Kidney (tissue), 14 donors: ENCODE measurements around the gene SLC30A2. TPM values are rescaled to one million over a fixed set of nuclear protein-coding genes. Genes with fewer than 3 reads are reported as not detected.

ENCODE experiments used
- DNase-seq, 5 donors: peaks; one replicate each; pipeline ENCODE4 v3.0.0-alpha.2; 2013 to 2020
- FAIRE-seq: peaks from 2 replicates; lab custom pipeline; 2012; peaks lifted over from hg19 to GRCh38; lab: Jason Lieb, UNC
- H3K27ac ChIP-seq, 2 donors: one replicate each; pipeline ENCODE4 v1.7.0; 2013; ENCODE audit warnings: low read depth in 2 of 2, low read length in 2 of 2, inconsistent platforms in 1 of 2
- H3K27me3 ChIP-seq: one replicate; pipeline ENCODE4 v1.7.1; 2013; ENCODE audit warnings: low read length, inconsistent platforms; ENCODE audit not compliant: control insufficient read depth, insufficient read depth
- H3K36me3 ChIP-seq, 3 donors: one replicate each; pipeline versions ENCODE4 v1.7.0 to v1.7.1; 2013; ENCODE audit warnings: low read length in 3 of 3, control low read depth in 1 of 3, inconsistent platforms in 1 of 3; ENCODE audit not compliant: insufficient read depth in 3 of 3, control insufficient read depth in 2 of 3
- H3K4me1 ChIP-seq, 3 donors: one replicate each; pipeline versions ENCODE4 v1.7.0 to v1.7.1; 2013; ENCODE audit warnings: low read length in 3 of 3, inconsistent platforms in 1 of 3, low read depth in 1 of 3; ENCODE audit not compliant: control insufficient read depth in 2 of 3, insufficient read depth in 2 of 3
- H3K4me3 ChIP-seq, 3 donors: one replicate each; pipeline versions ENCODE4 v1.7.0 to v1.8.1; 2013; ENCODE audit warnings: low read length in 3 of 3, control low read depth in 1 of 3, inconsistent platforms in 1 of 3
- H3K9ac ChIP-seq, 3 donors: one replicate each; pipeline versions ENCODE4 v1.7.0 to v1.7.1; 2013; ENCODE audit warnings: low read length in 3 of 3, control low read depth in 1 of 3, inconsistent platforms in 1 of 3
- H3K9me3 ChIP-seq, 3 donors: one replicate each; pipeline versions ENCODE4 v1.7.0 to v1.7.1; 2013; ENCODE audit warnings: low read length in 3 of 3, control low read depth in 1 of 3, inconsistent platforms in 1 of 3; ENCODE audit not compliant: control insufficient read depth in 2 of 3, insufficient read depth in 1 of 3
- intact Hi-C: fragments of 100-400 bp; cut with DNase I; formaldehyde crosslinking; loops from one replicate; pipeline ENCODE4 v1.11.1; 2022
- polyA plus RNA-seq: library from polyadenylated mRNA; stranded (reverse); fragments of 350-450 nt; fragmentation: Illumina TruSeq; extraction: RNeasy Lipid Tissue Mini Kit (QIAGEN cat#74804); gene quantifications from one replicate; pipeline ENCODE4 v1.2.3, GENCODE V29; 2014; ENCODE audit warnings: low read depth, low replicate concordance; ENCODE audit not compliant: insufficient read depth
- total RNA-seq: library from RNA; stranded (reverse); fragmentation: NEBNext Ultra II Directional; extraction: Animal tissue kit (Norgen Biotek cat#: 25700); gene quantifications from one replicate; pipeline ENCODE4 v1.2.1, GENCODE V29; 2021
- TF ChIP-seq, protein P1 (sequence below): IDR thresholded peaks from 3 replicates; pipeline ENCODE4 v1.5.1; 2012; ENCODE audit warnings: mild to moderate bottlenecking, moderate library complexity, borderline replicate concordance; ENCODE audit not compliant: insufficient read depth; ENCODE audit errors: extremely low read depth
- donor health status: control.
- donor health status: control.
- donor health status: control.
- donor health status: control.
- donor health status: control.
- donor health status: DM: yes; HTN: yes; CAD: no.
- donor health status: Normal renal cell carcinoma (clear cell type).

SLC30A2 gene
- total and polyA plus RNA-seq, 2 donors from 2014 or later: 26.8 to 34.4 TPM

DNA sequence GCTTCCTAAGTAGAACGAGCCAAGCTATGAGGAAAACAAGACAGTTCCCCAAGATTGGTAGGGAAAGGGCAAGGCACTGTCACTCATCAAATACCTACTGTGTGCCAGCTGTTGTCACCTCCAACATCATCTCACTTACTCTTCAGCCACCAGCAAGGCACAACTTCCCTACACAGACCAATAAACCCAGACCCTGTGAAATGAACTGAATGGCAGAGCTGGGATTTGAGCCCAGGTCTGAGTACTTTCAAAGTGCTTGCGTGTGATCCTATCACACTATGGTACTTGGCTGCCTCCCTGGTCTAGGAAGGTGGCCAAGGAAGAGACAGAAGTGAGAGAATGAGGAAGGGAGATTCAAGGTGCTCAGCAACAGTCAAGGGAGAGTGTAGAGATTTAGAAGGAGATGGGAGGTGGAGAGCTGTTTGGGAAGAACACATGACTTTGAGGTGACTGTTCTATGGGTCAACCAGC is 38.2 kb upstream of the SLC30A2 start:
- Histone ChIP-seq H3K27ac (no peak overlapping the region), H3K27me3 (no peaks in the 10 kb centered on the region), H3K36me3 (no peaks in the 10 kb centered on the region), H3K9ac (no peak overlapping the region), H3K9me3 (no peaks in the 10 kb centered on the region), H3K4me1 (no peaks in the 10 kb centered on the region), H3K4me3 (no peak overlapping the region)
- intact Hi-C loops: no loop called here
- TF ChIP-seq, protein P1, sequence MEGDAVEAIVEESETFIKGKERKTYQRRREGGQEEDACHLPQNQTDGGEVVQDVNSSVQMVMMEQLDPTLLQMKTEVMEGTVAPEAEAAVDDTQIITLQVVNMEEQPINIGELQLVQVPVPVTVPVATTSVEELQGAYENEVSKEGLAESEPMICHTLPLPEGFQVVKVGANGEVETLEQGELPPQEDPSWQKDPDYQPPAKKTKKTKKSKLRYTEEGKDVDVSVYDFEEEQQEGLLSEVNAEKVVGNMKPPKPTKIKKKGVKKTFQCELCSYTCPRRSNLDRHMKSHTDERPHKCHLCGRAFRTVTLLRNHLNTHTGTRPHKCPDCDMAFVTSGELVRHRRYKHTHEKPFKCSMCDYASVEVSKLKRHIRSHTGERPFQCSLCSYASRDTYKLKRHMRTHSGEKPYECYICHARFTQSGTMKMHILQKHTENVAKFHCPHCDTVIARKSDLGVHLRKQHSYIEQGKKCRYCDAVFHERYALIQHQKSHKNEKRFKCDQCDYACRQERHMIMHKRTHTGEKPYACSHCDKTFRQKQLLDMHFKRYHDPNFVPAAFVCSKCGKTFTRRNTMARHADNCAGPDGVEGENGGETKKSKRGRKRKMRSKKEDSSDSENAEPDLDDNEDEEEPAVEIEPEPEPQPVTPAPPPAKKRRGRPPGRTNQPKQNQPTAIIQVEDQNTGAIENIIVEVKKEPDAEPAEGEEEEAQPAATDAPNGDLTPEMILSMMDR: no peak
- FAIRE-seq: no peak
- no peak for DNase-seq

DNA sequence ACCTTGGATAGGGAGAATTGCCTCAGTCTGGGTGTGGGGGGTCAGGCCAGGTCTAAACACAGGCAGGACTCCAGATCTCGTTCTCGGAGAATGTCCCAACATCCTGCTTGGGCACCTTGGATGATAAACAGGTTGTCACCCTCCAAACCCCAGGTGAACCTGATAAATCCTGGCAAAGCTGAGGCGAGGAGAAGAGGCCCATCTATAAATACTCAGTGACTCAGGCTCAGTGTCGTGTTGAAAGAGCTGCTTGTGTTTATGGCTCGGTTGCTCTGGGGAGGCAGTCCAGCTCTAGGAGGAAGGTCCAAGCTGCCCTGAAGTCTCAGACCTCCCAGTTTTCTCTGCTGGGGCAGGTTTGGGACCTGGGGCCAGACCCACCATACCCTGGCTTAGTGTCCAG is 37.3 kb upstream of the SLC30A2 start:
- no peaks in the 10 kb centered on the region for H3K36me3 ChIP-seq
- no peak overlapping the region for H3K4me3 ChIP-seq
- DNase-seq (no peak), FAIRE-seq (no peak)
- no peaks in the 10 kb centered on the region for H3K4me1 ChIP-seq
- intact Hi-C loops: no loop called here
- TF ChIP-seq, protein P1: no peak
- H3K27me3 ChIP-seq: no peaks in the 10 kb centered on the region
- no peaks in the 10 kb centered on the region for H3K9me3 ChIP-seq
- H3K27ac ChIP-seq: no peak overlapping the region
- H3K9ac ChIP-seq: no peak overlapping the region

DNA sequence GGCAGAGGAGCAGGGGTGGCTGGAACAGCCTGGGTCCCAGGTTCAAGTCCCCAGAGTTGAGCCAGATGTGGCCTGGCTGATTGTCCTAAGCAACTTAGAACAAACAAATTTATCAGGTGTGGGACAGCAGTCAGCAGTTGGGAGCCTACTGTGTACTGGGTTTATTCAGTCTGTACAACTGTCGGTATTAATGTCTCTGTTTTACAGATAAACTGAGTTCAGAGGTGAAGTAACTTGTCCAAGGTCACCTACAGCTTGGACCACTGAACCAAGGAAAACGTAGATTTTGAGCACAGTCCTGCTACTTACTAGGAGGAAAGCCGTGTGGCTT is 36.1 kb upstream of the SLC30A2 start:
- TF ChIP-seq, protein P1: no peak
- no peak overlapping the region for H3K9ac ChIP-seq
- H3K4me1 ChIP-seq: no peaks in the 10 kb centered on the region
- no peak for DNase-seq
- FAIRE-seq: no peak
- no peaks in the 10 kb centered on the region for H3K27me3 ChIP-seq
- H3K9me3 ChIP-seq: no peaks in the 10 kb centered on the region
- no peaks in the 10 kb centered on the region for H3K36me3 ChIP-seq
- no peak overlapping the region for H3K4me3 ChIP-seq
- intact Hi-C loops: no loop called here
- H3K27ac ChIP-seq: no peak overlapping the region
